ENCODE measurements around the gene BSG.
"Not testable (repeated sequence)": the region's sequence is repeated elsewhere in the genome, so short reads cannot be mapped to it uniquely, and the experiment has no call there.

Gene BSG

GRCh38 chr19:572743-573518 is 535 bp downstream of the BSG start:
- peak; percentile 52 for DNase-seq

GRCh38 chr19:573519-573825 is 1.1 kb downstream of the BSG start:
- no peak for DNase-seq

- peak; percentile 96 for DNase-seq
Measured at GRCh38 chr19:574658-575526, 2.5 kb downstream of the BSG start.

GRCh38 chr19:575527-576506 is 3.4 kb downstream of the BSG start:
- peak; percentile 83 for DNase-seq

- no peak for DNase-seq
Measured at GRCh38 chr19:576768-577438, 4.5 kb downstream of the BSG start.

- DNase-seq: no peak
Measured at GRCh38 chr19:577439-578392, 5.3 kb downstream of the BSG start.

GRCh38 chr19:579111-579841 is 6.9 kb downstream of the BSG start:
- no peak for DNase-seq

GRCh38 chr19:579842-580155 is 7.4 kb downstream of the BSG start:
- no peak for DNase-seq

GRCh38 chr19:580274-580835 is 8.0 kb downstream of the BSG start:
- no peak for DNase-seq

- DNase-seq: no peak
Measured at GRCh38 chr19:581399-582111, 9.2 kb downstream of the BSG start.

GRCh38 chr19:582497-583197 is 10.3 kb downstream of the BSG start:
- no peak for DNase-seq

- no peak for DNase-seq
Measured at GRCh38 chr19:583198-583967, 11.0 kb downstream of the BSG start.

- DNase-seq: no peak
Measured at GRCh38 chr19:583968-584239, 11.5 kb downstream of the BSG start.

GRCh38 chr19:584240-585001 is 12.0 kb downstream of the BSG start:
- peak; percentile 76 for DNase-seq

- not testable (repeated sequence) for DNase-seq
Measured at GRCh38 chr19:585146-585545, 12.8 kb downstream of the BSG start.

- no peak for DNase-seq
Measured at GRCh38 chr19:585551-586110, 13.2 kb downstream of the BSG start.

- peak; percentile 94 for DNase-seq
Measured at GRCh38 chr19:588093-588740, 15.8 kb downstream of the BSG start.
